Astrocyte (in vitro differentiated cells and primary cell): ENCODE measurements around the gene YWHAB. TPM values are rescaled to one million over a fixed set of nuclear protein-coding genes. Genes with fewer than 3 reads are reported as not detected.

ENCODE experiments used
- DNase-seq: peaks from one replicate; pipeline ENCODE4 v3.0.0-alpha.2; 2010; ENCODE audit warnings: low read depth
- FAIRE-seq: peaks from 2 replicates; lab custom pipeline; 2011; peaks lifted over from hg19 to GRCh38; lab: Jason Lieb, UNC
- H2AFZ ChIP-seq: 2 replicates; pipeline ENCODE4 v1.6.0; 2012; ENCODE audit warnings: low read depth, low read length, inconsistent platforms
- H3K27ac ChIP-seq: 2 replicates; pipeline ENCODE4 v1.5.1; 2011; ENCODE audit warnings: low read depth, low read length, inconsistent platforms
- H3K27me3 ChIP-seq: 2 replicates; pipeline ENCODE4 v1.6.0; 2011; ENCODE audit warnings: low read length, inconsistent platforms; ENCODE audit not compliant: insufficient read depth
- H3K36me3 ChIP-seq: 2 replicates; pipeline ENCODE4 v1.5.1; 2011; ENCODE audit warnings: low read length, inconsistent platforms; ENCODE audit not compliant: insufficient read depth
- H3K4me1 ChIP-seq: 2 replicates; pipeline ENCODE4 v1.5.1; 2011; ENCODE audit warnings: low read length, inconsistent platforms; ENCODE audit not compliant: insufficient read depth
- H3K4me2 ChIP-seq: 2 replicates; pipeline ENCODE4 v1.6.0; 2012; ENCODE audit warnings: low read length, inconsistent platforms
- H3K4me3 ChIP-seq: 2 replicates; pipeline ENCODE4 v1.5.1; 2011; ENCODE audit warnings: low read depth, mild to moderate bottlenecking, low read length, inconsistent platforms; ENCODE audit not compliant: insufficient read depth
- H3K79me2 ChIP-seq: 2 replicates; pipeline ENCODE4 v1.6.0; 2012; ENCODE audit warnings: mild to moderate bottlenecking, low read length, inconsistent platforms; ENCODE audit not compliant: insufficient read depth
- H3K9ac ChIP-seq: 2 replicates; pipeline ENCODE4 v1.6.0; 2012; ENCODE audit warnings: mild to moderate bottlenecking, low read length, inconsistent platforms
- H3K9me3 ChIP-seq: 2 replicates; pipeline ENCODE4 v1.5.1; 2012; ENCODE audit warnings: low read depth, mild to moderate bottlenecking, low read length, inconsistent platforms; ENCODE audit not compliant: insufficient read depth
- H4K20me1 ChIP-seq: 2 replicates; pipeline ENCODE4 v1.6.0; 2012; ENCODE audit warnings: low read length, inconsistent platforms; ENCODE audit not compliant: insufficient read depth
- H3K27ac Mint-ChIP-seq: one replicate; pipeline ENCODE4 v1.8.0; 2021; ENCODE audit warnings: mild to moderate bottlenecking, mixed read lengths; ENCODE audit not compliant: unreplicated experiment
- H3K27me3 Mint-ChIP-seq: one replicate; pipeline ENCODE4 v1.8.0; 2021; ENCODE audit warnings: low read depth, mixed read lengths; ENCODE audit not compliant: unreplicated experiment
- H3K36me3 Mint-ChIP-seq: one replicate; pipeline ENCODE4 v1.8.0; 2021; ENCODE audit warnings: low read depth, mixed read lengths; ENCODE audit not compliant: unreplicated experiment
- H3K4me1 Mint-ChIP-seq: one replicate; pipeline ENCODE4 v1.8.0; 2021; ENCODE audit warnings: low read depth, mixed read lengths; ENCODE audit not compliant: unreplicated experiment
- H3K4me3 Mint-ChIP-seq: one replicate; pipeline ENCODE4 v1.8.0; 2021; ENCODE audit warnings: mild to moderate bottlenecking, moderate library complexity, mixed read lengths; ENCODE audit not compliant: unreplicated experiment
- H3K9me3 Mint-ChIP-seq: one replicate; pipeline ENCODE4 v1.8.0; 2021; ENCODE audit warnings: mild to moderate bottlenecking, mixed read lengths; ENCODE audit not compliant: unreplicated experiment
- CTCF ChIP-seq: IDR thresholded peaks from 2 replicates; pipeline ENCODE4 v1.5.1; 2011; ENCODE audit warnings: low read depth, mild to moderate bottlenecking, inconsistent platforms, low read length, moderate library complexity; ENCODE audit not compliant: insufficient read depth
- EZH2 ChIP-seq: IDR thresholded peaks from 2 replicates; pipeline ENCODE4 v1.6.1; 2012; ENCODE audit warnings: mild to moderate bottlenecking, low read length, inconsistent platforms; ENCODE audit not compliant: insufficient read depth
- total RNA-seq: library from RNA; stranded (reverse); gene quantifications from 2 replicates; pipeline ENCODE4 v1.2.1, GENCODE V29; 2021

The YWHAB gene
- total RNA-seq, 1 donor from 2014 or later, result 236 TPM

GRCh38 chr20:44897133-44897532 lies 11.6 kb downstream of the YWHAB start:
- Histone ChIP-seq H3K4me3 (no peak overlapping the region), H3K36me3 (peaks cover 6% of the 10 kb centered on the region), H3K4me1 (peaks cover 8% of the 10 kb centered on the region), H3K9me3 (no peaks in the 10 kb centered on the region), H2AFZ (no peak overlapping the region), H3K9ac (no peak overlapping the region), H3K27ac (no peak overlapping the region), H3K27me3 (no peaks in the 10 kb centered on the region), H3K4me2 (no peak overlapping the region), H3K79me2 (peaks cover 100% of the 10 kb centered on the region), H4K20me1 (peaks cover 100% of the 10 kb centered on the region)
- H3K36me3 Mint-ChIP-seq, result peaks cover 6% of the 10 kb centered on the region
- TF ChIP-seq EZH2, result no peak
- TF ChIP-seq CTCF, result no peak
- H3K4me1 Mint-ChIP-seq, result peaks cover 29% of the 10 kb centered on the region
- H3K9me3 Mint-ChIP-seq, result no peaks in the 10 kb centered on the region
- FAIRE-seq, result no peak
- no peaks in the 10 kb centered on the region for H3K27me3 Mint-ChIP-seq
- DNase-seq, result no peak
- H3K4me3 Mint-ChIP-seq, result no peak overlapping the region
- H3K27ac Mint-ChIP-seq, result no peak overlapping the region

- Histone ChIP-seq H3K4me1 (peaks cover 10% of the 10 kb centered on the region), H3K27ac (no peak overlapping the region), H3K4me3 (no peak overlapping the region), H3K36me3 (peaks cover 31% of the 10 kb centered on the region), H4K20me1 (peaks cover 99% of the 10 kb centered on the region), H3K4me2 (no peak overlapping the region), H2AFZ (no peak overlapping the region), H3K27me3 (no peaks in the 10 kb centered on the region), H3K9me3 (no peaks in the 10 kb centered on the region), H3K9ac (no peak overlapping the region), H3K79me2 (peaks cover 90% of the 10 kb centered on the region)
- DNase-seq (no peak), FAIRE-seq (no peak)
- Mint-ChIP-seq H3K4me1 (peaks cover 30% of the 10 kb centered on the region), H3K27me3 (no peaks in the 10 kb centered on the region), H3K4me3 (no peak overlapping the region), H3K36me3 (peaks cover 6% of the 10 kb centered on the region), H3K9me3 (no peaks in the 10 kb centered on the region), H3K27ac (no peak overlapping the region)
- TF ChIP-seq CTCF (no peak), EZH2 (no peak)
Observed at GRCh38 chr20:44900231-44900854, 14.8 kb downstream of the YWHAB start.

- FAIRE-seq, result no peak
- no peak overlapping the region for H3K27ac ChIP-seq
Observed at GRCh38 chr20:44901974-44902373, 16.5 kb downstream of the YWHAB start.

More at GRCh38 chr20:44901974-44902373, 16.5 kb downstream of the YWHAB start:
- H3K4me1 ChIP-seq, result peaks cover 10% of the 10 kb centered on the region
- no peak overlapping the region for H3K4me3 ChIP-seq
- peaks cover 74% of the 10 kb centered on the region for H3K79me2 ChIP-seq
- no peaks in the 10 kb centered on the region for H3K27me3 ChIP-seq
- peak; percentile 56 for DNase-seq
- H3K27ac Mint-ChIP-seq, result no peak overlapping the region
- peaks cover 24% of the 10 kb centered on the region for H3K4me1 Mint-ChIP-seq
- peaks cover 6% of the 10 kb centered on the region for H3K36me3 Mint-ChIP-seq
- no peaks in the 10 kb centered on the region for H3K9me3 Mint-ChIP-seq
- TF ChIP-seq CTCF (no peak), EZH2 (no peak)
- peaks cover 92% of the 10 kb centered on the region for H4K20me1 ChIP-seq
- peaks cover 47% of the 10 kb centered on the region for H3K36me3 ChIP-seq
- no peak overlapping the region for H3K4me3 Mint-ChIP-seq
- no peak overlapping the region for H3K4me2 ChIP-seq
- H3K9ac ChIP-seq, result no peak overlapping the region
- no peaks in the 10 kb centered on the region for H3K9me3 ChIP-seq
- no peak overlapping the region for H2AFZ ChIP-seq
- H3K27me3 Mint-ChIP-seq, result no peaks in the 10 kb centered on the region
